ENCODE data around the gene SIRT5. TPM values are rescaled to one million over a fixed set of nuclear protein-coding genes. Genes with fewer than 3 reads are reported as not detected.

Gene SIRT5
- total and polyA plus RNA-seq, 2 experiments from 2014 or later = 9.8 to 13.1 TPM

DNA sequence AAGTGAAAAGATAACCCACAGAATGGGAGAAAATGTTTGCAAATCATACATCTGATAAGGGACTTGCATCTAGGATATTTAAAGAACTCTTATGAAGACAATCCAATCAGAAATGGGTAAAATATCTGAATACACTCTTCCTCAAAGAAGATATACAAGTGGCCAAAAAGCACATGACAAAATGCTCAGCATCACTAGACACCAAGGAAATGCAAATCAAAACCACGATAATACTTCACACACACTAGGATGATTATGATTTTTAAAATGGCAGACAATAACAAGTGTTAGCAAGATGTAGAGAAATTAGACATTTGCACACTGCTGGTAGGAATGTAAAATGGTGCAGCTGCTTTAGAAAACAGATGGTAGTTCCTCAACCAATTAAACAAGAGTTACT lies 34.8 kb upstream of the SIRT5 start:
- Mint-ChIP-seq H3K27ac (no peak overlapping the region), H3K27me3 (ENCODE audit: insufficient read depth, low read depth, poor library complexity) (peaks cover 8% of the 10 kb centered on the region), H3K4me3 (no peak overlapping the region), H3K4me1 (peaks cover 27% of the 10 kb centered on the region), H3K9me3 (no peaks in the 10 kb centered on the region), H3K36me3 (ENCODE audit: low read depth) (no peaks in the 10 kb centered on the region)
- no peaks in the 10 kb centered on the region for H3K79me2 ChIP-seq (replicated peaks; ENCODE audit: insufficient read depth)
- ATAC-seq (no peak), DNase-seq (ENCODE audit: low spot score) (no peak)
- H3K9me2 ChIP-seq (ENCODE audit: insufficient read depth) = no peaks in the 10 kb centered on the region
- no peak overlapping the region for H3K4me2 ChIP-seq
- H3K4me3 ChIP-seq = no peak overlapping the region
- H2AFZ ChIP-seq = no peak overlapping the region
- no peaks in the 10 kb centered on the region for H3K36me3 ChIP-seq (ENCODE audit: insufficient read depth)
- H3K27ac ChIP-seq (ENCODE audit: low read depth) = no peak overlapping the region
- peaks cover 19% of the 10 kb centered on the region for H3K4me1 ChIP-seq (ENCODE audit: insufficient read depth)
- TF ChIP-seq POLR2AphosphoS5 (IDR thresholded peaks at IDR 0.05; ENCODE audit: low read depth) = no peak
- no peaks in the 10 kb centered on the region; the same call in 1 of the 2 replicates for H4K20me1 ChIP-seq (replicated peaks; ENCODE audit: insufficient read depth)
- no peaks in the 10 kb centered on the region for H3K27me3 ChIP-seq (ENCODE audit: insufficient read depth)
- no peaks in the 10 kb centered on the region for H3F3A ChIP-seq (replicated peaks; ENCODE audit: low read depth)

DNA sequence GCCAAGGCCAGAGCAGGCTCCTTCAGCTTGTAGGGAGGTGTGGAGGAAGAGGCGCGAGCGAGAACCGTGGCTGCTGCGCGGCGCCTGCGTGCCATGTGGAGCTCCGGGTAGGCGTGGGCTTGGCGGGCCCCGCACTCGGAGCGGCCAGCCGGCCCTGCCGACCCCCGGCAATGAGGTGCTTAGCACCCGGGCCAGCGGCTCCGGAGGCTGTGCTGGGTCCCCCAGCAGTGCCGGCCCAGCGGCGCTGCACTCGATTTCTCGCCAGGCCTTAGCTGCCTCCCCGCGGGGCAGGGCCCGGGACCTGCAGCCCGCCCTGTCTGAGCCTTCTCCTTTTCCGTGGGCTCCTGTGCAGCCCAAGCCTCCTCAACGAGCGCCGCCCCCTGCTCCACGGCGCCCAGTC lies 32.9 kb upstream of the SIRT5 start:
- H3K79me2 ChIP-seq (replicated peaks; ENCODE audit: insufficient read depth) = no peaks in the 10 kb centered on the region
- no peak overlapping the region for H3K27ac ChIP-seq (ENCODE audit: low read depth)
- Mint-ChIP-seq H3K4me1 (peaks cover 15% of the 10 kb centered on the region), H3K36me3 (ENCODE audit: low read depth) (no peaks in the 10 kb centered on the region), H3K27me3 (ENCODE audit: insufficient read depth, low read depth, poor library complexity) (peaks cover 10% of the 10 kb centered on the region), H3K4me3 (no peak overlapping the region), H3K27ac (no peak overlapping the region), H3K9me3 (peaks cover 8% of the 10 kb centered on the region; the same call in 2 of the 3 replicates)
- ATAC-seq (peak; percentile 30; the same call in 2 of the 3 replicates), DNase-seq (ENCODE audit: low spot score) (no peak)
- no peaks in the 10 kb centered on the region; the same call in 1 of the 2 replicates for H4K20me1 ChIP-seq (replicated peaks; ENCODE audit: insufficient read depth)
- peaks cover 2% of the 10 kb centered on the region for H3K4me1 ChIP-seq (ENCODE audit: insufficient read depth)
- no peak for TF ChIP-seq EZH2phosphoT487 (IDR thresholded peaks at IDR 0.05; ENCODE audit: unreplicated experiment)
- TF ChIP-seq, protein P1, sequence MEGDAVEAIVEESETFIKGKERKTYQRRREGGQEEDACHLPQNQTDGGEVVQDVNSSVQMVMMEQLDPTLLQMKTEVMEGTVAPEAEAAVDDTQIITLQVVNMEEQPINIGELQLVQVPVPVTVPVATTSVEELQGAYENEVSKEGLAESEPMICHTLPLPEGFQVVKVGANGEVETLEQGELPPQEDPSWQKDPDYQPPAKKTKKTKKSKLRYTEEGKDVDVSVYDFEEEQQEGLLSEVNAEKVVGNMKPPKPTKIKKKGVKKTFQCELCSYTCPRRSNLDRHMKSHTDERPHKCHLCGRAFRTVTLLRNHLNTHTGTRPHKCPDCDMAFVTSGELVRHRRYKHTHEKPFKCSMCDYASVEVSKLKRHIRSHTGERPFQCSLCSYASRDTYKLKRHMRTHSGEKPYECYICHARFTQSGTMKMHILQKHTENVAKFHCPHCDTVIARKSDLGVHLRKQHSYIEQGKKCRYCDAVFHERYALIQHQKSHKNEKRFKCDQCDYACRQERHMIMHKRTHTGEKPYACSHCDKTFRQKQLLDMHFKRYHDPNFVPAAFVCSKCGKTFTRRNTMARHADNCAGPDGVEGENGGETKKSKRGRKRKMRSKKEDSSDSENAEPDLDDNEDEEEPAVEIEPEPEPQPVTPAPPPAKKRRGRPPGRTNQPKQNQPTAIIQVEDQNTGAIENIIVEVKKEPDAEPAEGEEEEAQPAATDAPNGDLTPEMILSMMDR (conservative IDR thresholded peaks at IDR 0.05; ENCODE audit: low read depth in 2 of 2) = no peak
- no peak for TF ChIP-seq EZH2 (IDR thresholded peaks at IDR 0.05; ENCODE audit: low read depth, unreplicated experiment)
- no peak for TF ChIP-seq ZNF331 (CRISPR knock-in tag; IDR thresholded peaks at IDR 0.05; ENCODE audit: low read depth)
- no peak for TF ChIP-seq ZNF114 (CRISPR knock-in tag; IDR thresholded peaks at IDR 0.05)
- TF ChIP-seq POLR2AphosphoS5 (IDR thresholded peaks at IDR 0.05; ENCODE audit: low read depth) = no peak
- TF ChIP-seq, protein P2, sequence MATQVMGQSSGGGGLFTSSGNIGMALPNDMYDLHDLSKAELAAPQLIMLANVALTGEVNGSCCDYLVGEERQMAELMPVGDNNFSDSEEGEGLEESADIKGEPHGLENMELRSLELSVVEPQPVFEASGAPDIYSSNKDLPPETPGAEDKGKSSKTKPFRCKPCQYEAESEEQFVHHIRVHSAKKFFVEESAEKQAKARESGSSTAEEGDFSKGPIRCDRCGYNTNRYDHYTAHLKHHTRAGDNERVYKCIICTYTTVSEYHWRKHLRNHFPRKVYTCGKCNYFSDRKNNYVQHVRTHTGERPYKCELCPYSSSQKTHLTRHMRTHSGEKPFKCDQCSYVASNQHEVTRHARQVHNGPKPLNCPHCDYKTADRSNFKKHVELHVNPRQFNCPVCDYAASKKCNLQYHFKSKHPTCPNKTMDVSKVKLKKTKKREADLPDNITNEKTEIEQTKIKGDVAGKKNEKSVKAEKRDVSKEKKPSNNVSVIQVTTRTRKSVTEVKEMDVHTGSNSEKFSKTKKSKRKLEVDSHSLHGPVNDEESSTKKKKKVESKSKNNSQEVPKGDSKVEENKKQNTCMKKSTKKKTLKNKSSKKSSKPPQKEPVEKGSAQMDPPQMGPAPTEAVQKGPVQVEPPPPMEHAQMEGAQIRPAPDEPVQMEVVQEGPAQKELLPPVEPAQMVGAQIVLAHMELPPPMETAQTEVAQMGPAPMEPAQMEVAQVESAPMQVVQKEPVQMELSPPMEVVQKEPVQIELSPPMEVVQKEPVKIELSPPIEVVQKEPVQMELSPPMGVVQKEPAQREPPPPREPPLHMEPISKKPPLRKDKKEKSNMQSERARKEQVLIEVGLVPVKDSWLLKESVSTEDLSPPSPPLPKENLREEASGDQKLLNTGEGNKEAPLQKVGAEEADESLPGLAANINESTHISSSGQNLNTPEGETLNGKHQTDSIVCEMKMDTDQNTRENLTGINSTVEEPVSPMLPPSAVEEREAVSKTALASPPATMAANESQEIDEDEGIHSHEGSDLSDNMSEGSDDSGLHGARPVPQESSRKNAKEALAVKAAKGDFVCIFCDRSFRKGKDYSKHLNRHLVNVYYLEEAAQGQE (IDR thresholded peaks at IDR 0.05; ENCODE audit: unreplicated experiment) = no peak
- no peak for TF ChIP-seq ZNF462 (CRISPR knock-in tag; IDR thresholded peaks at IDR 0.05)
- no peak for TF ChIP-seq NANOG (IDR thresholded peaks at IDR 0.05; ENCODE audit: borderline replicate concordance)
- H3K4me2 ChIP-seq = no peak overlapping the region
- no peaks in the 10 kb centered on the region for H3K36me3 ChIP-seq (ENCODE audit: insufficient read depth)
- H3K27me3 ChIP-seq (ENCODE audit: insufficient read depth) = no peaks in the 10 kb centered on the region
- no peak overlapping the region for H2AFZ ChIP-seq
- no peak overlapping the region for H3K4me3 ChIP-seq
- H3F3A ChIP-seq (replicated peaks; ENCODE audit: low read depth) = no peaks in the 10 kb centered on the region
- no peaks in the 10 kb centered on the region for H3K9me2 ChIP-seq (ENCODE audit: insufficient read depth)

All from GM23338 (cell line).